Activated CD4-positive, alpha-beta T cell treated with anti-CD3 and anti-CD28 coated beads for 36 hours (primary cell): ENCODE data around the gene ELOVL4. TPM values are rescaled to one million over a fixed set of nuclear protein-coding genes. Genes with fewer than 3 reads are reported as not detected.
A peak's percentile ranks its signal among the peaks of the same experiment; 100 is the strongest.

Experiments
- ATAC-seq: fragments of 200-7000 bp; cut with Tn5 transposase; one replicate; pipeline ENCODE4 v1.10.0; 2021; ENCODE audit warnings: mild to moderate bottlenecking, moderate library complexity
- CTCF ChIA-PET: fragments of 350-600 bp; sonication (Branson Sonifier 250); formaldehyde crosslinking; loops from one replicate; lab custom pipeline; 2021; ENCODE audit warnings: antibody characterized with exemption; lab: Charles Lee
- POLR2A ChIA-PET: fragments of 350-600 bp; sonication (Branson Sonifier 250); formaldehyde crosslinking; loops from one replicate; lab custom pipeline; 2021; ENCODE audit warnings: antibody characterized with exemption, inconsistent platforms; lab: Charles Lee
- DNase-seq: peaks from one replicate; pipeline ENCODE4 v3.0.0-alpha.2; 2020
- H3K27ac Mint-ChIP-seq: one replicate; pipeline ENCODE4 v1.8.0; 2021; ENCODE audit warnings: mixed read lengths
- H3K27me3 Mint-ChIP-seq: one replicate; pipeline ENCODE4 v1.8.0; 2021; ENCODE audit warnings: mixed read lengths
- H3K36me3 Mint-ChIP-seq: one replicate; pipeline ENCODE4 v1.8.0; 2021; ENCODE audit warnings: low read depth, mixed read lengths
- H3K4me1 Mint-ChIP-seq: one replicate; pipeline ENCODE4 v1.8.0; 2021; ENCODE audit warnings: mixed read lengths
- H3K4me3 Mint-ChIP-seq: one replicate; pipeline ENCODE4 v1.8.0; 2021; ENCODE audit warnings: mild to moderate bottlenecking, moderate library complexity, mixed read lengths
- H3K9me3 Mint-ChIP-seq: one replicate; pipeline ENCODE4 v1.8.0; 2021; ENCODE audit warnings: low read depth, mixed read lengths
- intact Hi-C, 2 experiments: fragments of 100-400 bp; cut with DNase I in 1 of 2; cut with micrococcal nuclease in 1 of 2; formaldehyde crosslinking; loops; one replicate each; pipeline versions ENCODE4 v1.14.2 to v1.15.1; 2022 to 2024; cut with DNase I, micrococcal nuclease
- total RNA-seq, 2 experiments: library from RNA; stranded (reverse); gene quantifications; one replicate each; pipeline ENCODE4 v1.2.3, GENCODE V29; 2021

The ELOVL4 gene
- total RNA-seq, 2 experiments from 2014 or later: 1.3 to 1.6 TPM

DNA sequence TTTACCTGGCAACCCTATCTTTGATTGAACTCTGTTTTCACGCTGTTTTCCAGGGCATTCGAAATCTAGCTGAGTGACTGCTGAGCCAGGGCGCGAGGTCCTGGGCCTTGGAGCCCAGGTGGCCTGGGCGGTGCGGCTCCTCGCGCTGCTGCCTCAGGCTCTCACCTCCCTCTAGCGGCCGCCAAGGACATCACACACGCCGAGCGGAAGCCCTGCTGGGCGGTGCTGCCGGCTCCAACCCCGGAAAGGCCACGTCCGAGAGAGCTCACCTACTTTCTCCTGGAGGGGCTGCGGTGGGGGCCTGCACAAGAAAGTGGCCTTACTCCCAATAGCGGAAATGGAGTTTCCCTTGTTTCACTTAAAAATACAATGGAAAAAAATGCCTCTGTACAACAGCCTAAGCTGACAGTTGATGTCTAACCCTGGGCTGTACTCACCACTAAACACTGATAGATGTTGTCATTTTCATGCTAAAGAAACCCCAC, 77.7 kb downstream of the ELOVL4 start:
- Mint-ChIP-seq H3K27me3 (peaks cover 7% of the 10 kb centered on the region), H3K4me3 (peak overlapping the region; percentile 42), H3K4me1 (peaks cover 8% of the 10 kb centered on the region), H3K36me3 (no peaks in the 10 kb centered on the region), H3K27ac (peak overlapping the region; percentile 23), H3K9me3 (no peaks in the 10 kb centered on the region)
- ChIA-PET CTCF (interaction anchor here (0.6 to 3.8 kb wide), 34 partner anchors 9 to 335 kb away, joined by 3 to 17 read pairs (median 3); partner anchors contain the start of gene ELOVL4), POLR2A (no interaction called here)
- intact Hi-C loops: loop anchor here (1.0 to 10.0 kb wide), 10 partner anchors 55 to 1005 kb away; partner anchors contain the start of genes ELOVL4 (in 1 of the 2), HMGN3 (in 1 of the 2), IRAK1BP1 (in 1 of the 2) and PHIP (in 1 of the 2)
- DNase-seq (peak; percentile 91), ATAC-seq (peak; percentile 100)

GRCh38 chr6:79869184-79869583, 78.2 kb downstream of the ELOVL4 start:
- ChIA-PET POLR2A (no interaction called here), CTCF (interaction anchor here (0.7 to 3.8 kb wide), 26 partner anchors 9 to 334 kb away, joined by 3 to 17 read pairs (median 4); partner anchors contain the start of gene ELOVL4)
- intact Hi-C loops: loop anchor here (1.0 to 10.0 kb wide), 10 partner anchors 54 to 1004 kb away; partner anchors contain the start of genes ELOVL4 (in 1 of the 2), HMGN3 (in 1 of the 2), IRAK1BP1 (in 1 of the 2) and PHIP (in 1 of the 2)
- ATAC-seq: no peak
- Mint-ChIP-seq H3K27ac (no peak overlapping the region), H3K27me3 (peaks cover 2% of the 10 kb centered on the region), H3K4me3 (no peak overlapping the region), H3K36me3 (no peaks in the 10 kb centered on the region), H3K9me3 (no peaks in the 10 kb centered on the region), H3K4me1 (peaks cover 8% of the 10 kb centered on the region)
- no peak for DNase-seq

DNA sequence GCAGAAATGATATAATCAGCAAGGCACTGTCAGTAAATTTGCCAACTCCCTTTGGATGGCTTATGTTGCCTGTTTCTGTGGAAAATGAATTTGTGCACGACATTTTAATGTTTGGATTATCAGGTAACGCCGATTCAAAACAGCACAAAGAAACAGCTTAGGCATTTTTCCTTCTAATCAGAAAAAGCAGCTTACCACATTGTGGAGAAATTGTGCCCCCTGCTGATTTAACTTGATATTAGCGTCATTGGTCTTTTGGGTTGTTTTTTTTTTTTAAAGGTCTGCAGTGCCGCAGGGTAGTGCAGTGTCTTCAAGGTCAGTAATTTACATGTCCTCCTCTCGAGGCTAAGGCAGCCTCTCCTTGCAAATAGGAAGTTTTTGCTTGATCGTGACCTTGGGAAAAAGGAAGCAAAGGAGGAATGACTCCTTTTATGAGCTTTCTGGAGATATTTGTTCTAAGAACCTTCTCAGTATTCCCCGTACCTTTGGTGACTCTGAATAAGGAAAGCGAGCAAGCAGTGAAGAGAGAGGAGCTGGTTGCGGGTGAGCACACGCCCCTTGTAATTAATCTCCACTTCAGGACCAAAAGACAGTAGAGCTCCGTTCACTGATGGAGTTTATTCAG, 79.1 kb downstream of the ELOVL4 start:
- Mint-ChIP-seq H3K27me3 (peaks cover 2% of the 10 kb centered on the region), H3K4me1 (peaks cover 8% of the 10 kb centered on the region), H3K9me3 (no peaks in the 10 kb centered on the region), H3K4me3 (no peak overlapping the region), H3K27ac (no peak overlapping the region), H3K36me3 (no peaks in the 10 kb centered on the region)
- ChIA-PET CTCF (interaction anchor here (0.6 to 3.8 kb wide), 23 partner anchors 10 to 307 kb away, joined by 3 to 17 read pairs (median 4); partner anchors contain the start of genes ELOVL4 and SH3BGRL2), POLR2A (no interaction called here)
- intact Hi-C loops: loop anchor here (1.0 to 10.0 kb wide), 10 partner anchors 53 to 1003 kb away; partner anchors contain the start of genes ELOVL4 (in 1 of the 2), HMGN3 (in 1 of the 2), IRAK1BP1 (in 1 of the 2) and PHIP (in 1 of the 2)
- DNase-seq: peak; percentile 35
- peak; percentile 24 for ATAC-seq

Other genes with a start within 250 kb of the ELOVL4 start
- gene TTK, start 57.1 kb upstream of the ELOVL4 start, total RNA-seq: 10 to 100 TPM; 39.1 to 47.2 TPM
- 10 to 100 TPM; 13.1 to 21.4 TPM for gene BCKDHB, start 159.1 kb upstream of the ELOVL4 start, total RNA-seq